A549 treated with dexamethasone at 1 μM for 4 hours (cell line): ENCODE data around the gene PCDHA7. TPM values are rescaled to one million over a fixed set of nuclear protein-coding genes. Genes with fewer than 3 reads are reported as not detected.

ENCODE experiments used
- total RNA-seq: library from RNA; stranded (reverse); fragments of 200-300 nt; extraction: Qiagen RNA extraction; gene quantifications from 5 replicates; pipeline ENCODE4 v1.2.3, GENCODE V29; 2022

PCDHA7 gene
- total RNA-seq, 1 experiment from 2014 or later, result 0.12 TPM

Other genes starting within 250 kb of the PCDHA7 start
- 2.6 to 3.4 TPM (median 3.0 TPM) in 5 replicates for gene CD14, start 201.1 kb upstream of the PCDHA7 start, total RNA-seq
- gene TMCO6, start 194.8 kb upstream of the PCDHA7 start, total RNA-seq, result 8.1 to 14.2 TPM (median 10.8 TPM) in 5 replicates
- gene NDUFA2, start 186.6 kb upstream of the PCDHA7 start, total RNA-seq, result 87.2 to 125 TPM (median 90.7 TPM) in 5 replicates
- gene IK, start 186.4 kb upstream of the PCDHA7 start, total RNA-seq, result 101 to 114 TPM (median 104 TPM) in 5 replicates
- gene WDR55, start 169.4 kb upstream of the PCDHA7 start, total RNA-seq, result 24.6 to 32.8 TPM (median 31.8 TPM) in 5 replicates
- 0.37 to 0.72 TPM (median 0.49 TPM) in 5 replicates for gene DND1, start 160.7 kb upstream of the PCDHA7 start, total RNA-seq
- 75.3 to 80.9 TPM (median 78.3 TPM) in 5 replicates for gene HARS1, start 142.9 kb upstream of the PCDHA7 start, total RNA-seq
- 35.2 to 39.8 TPM (median 37.8 TPM) in 5 replicates for gene HARS2, start 142.8 kb upstream of the PCDHA7 start, total RNA-seq
- gene ZMAT2, start 133.8 kb upstream of the PCDHA7 start, total RNA-seq, result 87.0 to 126 TPM (median 90.9 TPM) in 5 replicates
- gene PCDHA1, start 48.1 kb upstream of the PCDHA7 start, total RNA-seq, result 0.08 to 0.21 TPM (median 0.18 TPM) in 5 replicates
- gene PCDHA2, start 39.4 kb upstream of the PCDHA7 start, total RNA-seq, result 0.02 to 0.09 TPM (median 0.06 TPM) in 5 replicates
- 0.69 to 1.1 TPM (median 0.82 TPM) in 5 replicates for gene PCDHA3, start 33.2 kb upstream of the PCDHA7 start, total RNA-seq
- 1.4 to 2.3 TPM (median 1.8 TPM) in 5 replicates for gene PCDHA4, start 27.2 kb upstream of the PCDHA7 start, total RNA-seq
- 0.52 to 0.95 TPM (median 0.85 TPM) in 5 replicates for gene PCDHA5, start 12.7 kb upstream of the PCDHA7 start, total RNA-seq
- gene PCDHA6, start 6.3 kb upstream of the PCDHA7 start, total RNA-seq, result 0.03 to 0.13 TPM (median 0.04 TPM) in 5 replicates
- 0.03 to 0.06 TPM (median 0.04 TPM) in 5 replicates for gene PCDHA8, start 6.9 kb downstream of the PCDHA7 start, total RNA-seq
- 0.01 TPM in 1 of 5 replicates, not detected in the others for gene PCDHA9, start 14.1 kb downstream of the PCDHA7 start, total RNA-seq
- under 0.01 to 0.05 TPM (median 0.02 TPM) in 3 of 5 replicates, not detected in the others for gene PCDHA10, start 21.6 kb downstream of the PCDHA7 start, total RNA-seq
- 0.07 to 0.34 TPM (median 0.11 TPM) in 5 replicates for gene PCDHA11, start 34.7 kb downstream of the PCDHA7 start, total RNA-seq
- gene PCDHA12, start 41.0 kb downstream of the PCDHA7 start, total RNA-seq, result 2.8 to 3.7 TPM (median 2.9 TPM) in 5 replicates
- gene PCDHA13, start 47.9 kb downstream of the PCDHA7 start, total RNA-seq, result 0.04 to 0.09 TPM (median 0.06 TPM) in 4 of 5 replicates, not detected in the other
- 1.5 to 2.7 TPM (median 2.2 TPM) in 5 replicates for gene PCDHAC1, start 92.0 kb downstream of the PCDHA7 start, total RNA-seq
- gene PCDHAC2, start 132.2 kb downstream of the PCDHA7 start, total RNA-seq, result 3.2 to 4.6 TPM (median 4.2 TPM) in 5 replicates
- not detected in 5 replicates for gene PCDHB1, start 217.1 kb downstream of the PCDHA7 start, total RNA-seq